Measurements from ENCODE around the gene PRKG1.
"Not testable (repeated sequence)": the region's sequence is repeated elsewhere in the genome, so short reads cannot be mapped to it uniquely, and the experiment has no call there.

The PRKG1 gene

GRCh38 chr10:51397695-51398094 lies 323.4 kb downstream of the PRKG1 start:
- DNase-seq = no peak

DNA sequence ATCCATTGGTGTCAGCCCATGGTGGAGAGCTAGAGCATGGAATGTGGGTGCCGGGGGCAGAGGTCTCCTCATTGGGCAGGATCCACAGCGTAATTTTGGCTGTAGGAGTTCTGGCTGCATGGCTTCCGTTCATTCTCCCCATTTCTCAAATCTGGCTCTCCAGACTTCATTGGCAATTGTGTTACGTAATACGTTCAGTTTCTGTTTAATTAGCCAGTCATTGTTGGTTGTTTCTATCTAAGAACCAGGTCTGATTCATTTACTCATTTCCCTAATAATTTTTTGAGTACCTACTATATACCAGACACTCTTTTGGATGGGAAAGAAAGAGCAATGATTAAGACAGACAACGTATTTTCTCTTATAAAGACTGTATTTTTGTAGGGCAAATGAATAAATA lies 325.6 kb downstream of the PRKG1 start:
- DNase-seq = no peak

- no peak for DNase-seq
Observed at GRCh38 chr10:51400392-51401096, 326.3 kb downstream of the PRKG1 start.

GRCh38 chr10:51403521-51403920 lies 329.2 kb downstream of the PRKG1 start:
- DNase-seq = no peak

DNA sequence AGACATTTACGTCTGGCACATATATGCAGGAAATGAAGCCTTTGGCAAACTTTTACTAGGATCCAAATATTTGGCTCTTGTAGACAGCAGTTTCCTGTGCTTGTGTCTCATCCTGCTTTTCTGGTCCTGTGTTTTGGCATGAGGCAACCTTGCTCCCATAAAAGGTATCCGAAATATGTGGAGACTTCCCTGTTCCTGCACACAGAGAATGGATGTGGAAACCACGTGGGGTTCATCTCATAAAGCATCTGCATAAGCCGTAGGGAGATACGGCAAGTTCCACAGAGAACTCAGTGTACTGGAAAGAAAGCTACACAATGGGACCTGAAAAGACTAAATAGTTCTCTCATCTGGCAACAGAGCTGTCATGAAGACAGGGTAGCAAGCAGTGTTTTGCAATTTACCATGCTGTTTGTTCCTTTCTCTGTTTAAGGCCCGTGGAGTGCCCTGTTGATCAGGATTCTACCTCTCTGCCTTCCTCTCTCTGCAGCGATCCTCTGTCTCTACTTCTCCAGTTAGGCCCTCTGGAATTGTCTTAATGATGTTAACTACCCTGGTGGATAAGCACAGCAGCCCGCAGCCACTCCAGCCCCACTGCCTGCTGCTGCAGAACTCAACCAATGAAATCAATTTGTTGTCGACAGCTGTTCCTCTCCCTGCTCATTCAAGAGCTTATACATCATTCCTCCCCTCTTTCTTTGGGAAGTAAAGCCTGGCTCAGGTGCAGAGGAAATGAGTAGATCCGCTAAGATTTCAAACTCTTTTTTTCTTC lies 331.5 kb downstream of the PRKG1 start:
- no peak for DNase-seq

DNA sequence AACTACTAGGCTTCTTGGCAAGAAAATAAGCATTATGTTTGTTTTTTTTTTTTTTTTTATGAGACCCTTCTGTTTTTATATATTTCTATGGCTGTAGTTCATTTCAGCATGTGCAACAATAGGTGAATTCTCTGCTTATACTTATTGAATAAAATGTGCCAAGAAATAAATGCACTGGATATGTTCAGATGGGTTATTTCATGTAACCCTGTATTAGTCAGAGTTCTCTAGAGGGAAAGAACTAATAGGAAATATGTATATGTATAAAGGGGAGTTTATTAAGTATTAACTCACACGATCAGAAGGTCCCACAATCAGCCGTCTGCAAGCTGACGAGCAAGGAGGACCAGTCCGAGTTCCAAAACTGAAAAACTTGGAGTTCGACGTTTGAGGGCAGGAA lies 332.3 kb downstream of the PRKG1 start:
- DNase-seq = no peak

DNA sequence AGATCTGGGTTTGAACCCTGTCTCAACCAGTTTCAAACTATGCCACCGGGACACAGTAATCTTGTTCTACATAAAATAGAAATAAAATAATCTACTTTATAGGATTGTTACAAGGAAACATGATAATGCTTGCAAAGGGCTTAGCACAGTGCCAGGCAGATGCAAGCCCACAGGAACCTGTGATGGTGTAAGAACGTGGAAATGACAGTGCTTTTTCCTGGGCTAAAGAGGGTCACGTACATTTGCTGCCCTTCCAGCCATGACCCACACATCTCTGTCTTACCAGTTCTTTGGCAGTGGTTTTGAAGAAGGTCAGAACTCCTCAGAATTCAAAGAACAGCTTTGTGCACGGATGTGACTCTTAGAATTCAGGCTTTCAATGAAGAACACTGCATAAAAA lies 342.2 kb downstream of the PRKG1 start:
- DNase-seq = no peak

DNA sequence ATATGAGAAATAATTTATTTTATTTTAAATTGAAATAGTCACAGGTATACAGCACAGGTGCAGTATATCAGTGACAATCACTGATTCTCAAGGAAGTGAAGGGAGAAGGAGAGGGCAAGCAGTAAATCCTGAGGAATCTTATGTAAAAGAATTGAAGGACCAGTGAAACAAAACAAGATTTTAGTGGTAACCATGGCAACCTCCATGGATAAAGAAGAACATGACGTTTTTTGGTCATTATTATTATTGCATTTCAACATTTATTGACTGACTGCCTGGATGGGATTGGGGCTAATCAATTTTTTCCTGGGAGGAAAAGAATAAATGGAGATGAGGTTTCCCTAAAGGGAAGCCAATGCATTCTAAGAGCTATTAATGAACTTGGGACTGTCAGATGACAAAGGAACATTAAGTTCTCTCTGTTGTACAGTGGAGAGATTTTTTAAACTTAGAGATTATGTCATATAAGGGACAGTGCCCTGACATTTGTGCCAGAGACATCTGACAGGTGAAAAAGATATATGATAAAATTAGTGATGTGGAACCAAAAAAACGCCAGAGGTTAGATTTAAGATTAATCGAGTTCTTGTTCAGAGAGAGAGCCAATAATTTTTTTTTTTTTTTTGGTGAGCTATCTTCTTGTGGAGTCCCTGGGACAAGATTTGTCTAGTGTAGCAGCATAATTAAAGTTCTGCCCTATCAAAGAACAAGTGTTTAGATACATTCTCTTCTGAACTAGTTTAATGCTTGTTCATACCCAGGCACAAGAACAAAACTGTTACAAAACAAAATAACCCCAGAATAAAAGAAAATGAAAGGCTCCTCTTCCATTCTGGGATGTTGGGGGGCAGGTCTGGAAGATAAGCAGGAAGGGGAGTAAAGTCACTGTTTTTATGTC lies 345.2 kb downstream of the PRKG1 start:
- DNase-seq = no peak

DNA sequence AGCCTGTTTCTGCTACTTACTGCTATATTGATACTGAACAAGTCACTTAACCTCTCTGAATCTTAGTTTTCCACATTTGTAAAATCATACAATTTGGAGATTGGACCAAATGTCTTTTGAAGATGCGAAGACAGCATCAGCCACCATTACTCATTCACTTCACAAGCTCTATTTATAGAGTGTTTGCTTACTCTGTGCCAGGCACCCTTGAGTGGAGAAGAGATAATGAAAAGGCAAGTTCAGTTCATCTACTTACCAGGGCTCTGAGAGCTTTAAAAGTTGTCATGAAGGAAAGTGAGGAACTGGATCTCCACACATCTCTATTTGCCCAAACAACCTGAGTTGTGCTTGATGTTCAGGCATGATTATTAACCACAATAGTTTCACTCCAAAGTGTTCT lies 347.6 kb downstream of the PRKG1 start:
- DNase-seq = no peak

DNA sequence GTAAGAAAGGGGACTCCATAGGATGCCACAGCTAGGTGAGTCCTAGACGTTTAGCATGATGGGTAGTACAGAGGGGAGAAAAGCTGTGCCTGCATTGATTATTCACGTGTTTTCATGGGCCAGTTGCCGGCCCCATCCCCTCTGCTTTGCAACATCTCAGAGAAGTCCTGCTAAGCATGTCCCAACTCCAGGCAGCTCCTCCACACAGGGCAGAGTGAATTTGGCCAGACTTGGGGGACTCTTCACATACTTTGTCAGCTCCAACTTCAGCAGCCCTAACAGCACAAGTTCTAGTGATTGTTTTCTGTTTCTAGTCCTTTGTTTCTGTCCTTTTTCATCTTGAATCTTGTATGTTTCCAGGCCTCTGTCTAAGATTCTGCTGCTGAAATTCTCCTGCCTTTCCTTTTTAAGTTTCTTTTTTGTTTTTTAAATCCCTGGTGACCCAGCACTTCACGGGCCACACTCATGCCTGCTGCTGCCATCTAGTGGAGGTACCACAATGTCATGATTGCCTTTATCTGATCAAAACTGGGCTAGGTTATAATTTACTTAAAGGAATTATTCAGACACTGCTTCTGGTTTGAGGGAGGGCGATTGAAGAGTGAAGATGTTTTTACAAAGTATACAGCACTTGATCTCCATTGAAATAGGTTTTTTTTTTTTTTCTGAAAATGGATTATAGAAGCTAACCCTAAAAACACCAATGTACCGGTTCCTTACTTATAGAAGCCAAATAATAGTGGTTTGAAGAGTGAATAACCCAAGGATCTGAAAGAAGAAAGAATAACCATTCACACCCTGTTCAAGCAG lies 348.2 kb downstream of the PRKG1 start:
- no peak for DNase-seq

DNA sequence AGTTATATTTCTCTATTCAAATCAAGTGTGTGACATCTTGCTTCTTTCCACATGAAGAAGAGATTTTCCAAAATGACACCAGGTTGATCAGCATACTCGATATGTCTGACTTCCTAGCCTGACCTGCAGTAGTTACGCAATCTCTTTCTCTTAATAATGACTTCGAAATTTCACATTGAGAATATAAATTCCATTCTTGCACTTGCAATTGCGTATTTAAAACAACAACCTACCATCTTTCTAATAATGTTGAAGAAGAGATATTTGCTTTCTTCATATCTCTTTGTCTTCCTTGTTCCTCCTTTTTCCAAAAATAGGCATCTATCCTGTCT lies 348.8 kb downstream of the PRKG1 start:
- no peak for DNase-seq

DNA sequence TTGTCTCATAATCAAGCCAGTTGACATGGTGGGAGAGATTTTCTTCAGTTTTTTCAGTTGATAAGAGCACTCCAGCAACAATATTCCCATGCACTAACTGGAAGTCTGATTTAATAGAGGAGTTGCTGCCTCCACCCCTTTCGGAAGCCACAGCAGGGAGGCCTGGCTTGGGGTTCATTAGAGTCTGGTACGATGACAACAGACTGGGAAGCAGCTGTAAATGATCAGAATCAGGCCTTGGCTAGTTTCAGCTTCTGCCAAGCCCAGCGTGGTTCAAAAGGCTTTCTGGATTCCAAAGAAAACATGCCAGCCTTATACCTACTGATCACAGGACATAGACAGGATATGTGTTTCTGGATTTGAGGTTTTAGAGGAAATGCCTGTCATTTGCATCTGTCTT lies 351.1 kb downstream of the PRKG1 start:
- no peak for DNase-seq

GRCh38 chr10:51427758-51428157 lies 353.5 kb downstream of the PRKG1 start:
- no peak for DNase-seq

DNA sequence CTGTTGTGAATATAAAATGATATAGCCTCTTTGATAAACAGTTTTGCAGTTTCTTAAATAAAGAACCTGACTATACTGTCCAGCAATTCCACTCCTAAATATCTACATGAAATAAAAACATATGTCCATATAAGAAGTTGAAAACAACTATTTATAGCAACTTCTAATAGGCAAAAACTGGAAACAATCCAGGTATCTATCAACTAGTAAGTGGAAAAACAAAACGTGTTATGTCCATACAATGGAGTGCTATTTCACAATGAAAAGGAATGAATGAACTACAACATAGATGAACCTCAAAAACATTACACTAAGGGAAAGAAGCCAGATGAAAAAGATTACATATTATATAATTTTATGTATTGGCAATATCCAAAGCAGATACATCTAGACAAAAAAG lies 356.2 kb downstream of the PRKG1 start:
- DNase-seq = no peak

DNA sequence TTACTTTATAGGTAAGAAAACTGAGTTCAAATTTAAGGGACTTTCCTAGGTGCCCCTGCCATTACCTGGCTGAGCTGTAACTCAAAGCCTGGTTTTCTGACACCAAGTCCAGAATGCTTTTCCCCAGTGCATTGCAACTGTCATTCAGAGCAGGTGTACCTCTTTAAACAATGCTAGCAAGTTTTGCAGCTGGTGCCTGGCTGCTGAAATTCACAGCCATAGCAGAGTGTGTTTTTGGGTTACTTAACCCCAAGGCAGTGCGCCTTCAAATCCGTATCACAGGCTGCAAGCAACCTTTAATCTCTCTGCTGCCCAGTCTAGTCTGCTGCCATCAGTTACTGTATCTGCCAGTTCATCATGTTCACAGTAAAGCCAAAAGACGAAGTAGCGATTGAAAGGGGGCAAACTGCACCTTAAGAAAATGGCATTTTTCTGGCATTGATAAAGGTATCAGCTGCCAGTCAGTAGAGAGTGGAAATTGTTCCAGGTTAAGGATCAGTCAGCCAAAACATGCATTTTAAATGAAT lies 359.7 kb downstream of the PRKG1 start:
- no peak for DNase-seq

GRCh38 chr10:51436805-51437204 lies 362.5 kb downstream of the PRKG1 start:
- no peak for DNase-seq

GRCh38 chr10:51439645-51440044 lies 365.4 kb downstream of the PRKG1 start:
- no peak for DNase-seq

DNA sequence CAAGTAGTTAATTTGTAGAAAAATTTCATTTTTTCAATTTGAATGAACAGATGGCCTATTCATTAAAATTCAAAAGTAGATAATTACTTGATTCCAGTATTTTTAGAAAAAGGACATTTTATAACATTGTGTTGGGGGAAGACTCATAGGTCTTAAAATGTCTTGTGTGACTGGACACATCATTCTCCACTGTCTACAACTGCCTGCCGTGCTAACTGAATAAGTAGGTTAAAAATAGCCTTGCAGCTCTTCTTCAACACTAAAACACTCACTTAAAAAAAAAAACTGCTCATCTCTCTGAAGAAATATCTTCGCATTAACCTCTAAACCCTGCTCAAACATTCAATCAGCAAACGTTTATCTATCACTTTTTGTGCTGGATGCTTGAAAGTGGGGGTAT lies 371.3 kb downstream of the PRKG1 start:
- DNase-seq = no peak

DNA sequence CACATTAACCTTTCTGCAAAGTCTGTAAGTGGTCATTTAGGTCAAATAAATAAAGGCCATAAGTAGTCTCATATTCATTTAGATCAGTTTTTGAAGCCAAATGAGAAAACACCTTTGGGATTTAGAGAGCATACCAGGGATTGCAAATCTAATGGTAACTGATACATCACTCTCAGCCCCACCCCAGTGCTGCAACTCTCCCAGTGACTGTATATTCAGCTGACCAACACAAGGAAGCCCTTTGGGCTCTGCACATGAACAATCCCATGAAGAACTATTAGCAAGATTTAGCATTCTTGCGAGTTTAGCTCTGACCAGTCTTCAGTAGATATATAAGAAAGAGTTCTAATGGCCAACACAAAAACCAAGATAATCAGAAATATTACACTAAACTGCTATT lies 372.8 kb downstream of the PRKG1 start:
- DNase-seq = no peak

- not testable (repeated sequence) for DNase-seq
Observed at GRCh38 chr10:51455762-51456161, 381.5 kb downstream of the PRKG1 start.

DNA sequence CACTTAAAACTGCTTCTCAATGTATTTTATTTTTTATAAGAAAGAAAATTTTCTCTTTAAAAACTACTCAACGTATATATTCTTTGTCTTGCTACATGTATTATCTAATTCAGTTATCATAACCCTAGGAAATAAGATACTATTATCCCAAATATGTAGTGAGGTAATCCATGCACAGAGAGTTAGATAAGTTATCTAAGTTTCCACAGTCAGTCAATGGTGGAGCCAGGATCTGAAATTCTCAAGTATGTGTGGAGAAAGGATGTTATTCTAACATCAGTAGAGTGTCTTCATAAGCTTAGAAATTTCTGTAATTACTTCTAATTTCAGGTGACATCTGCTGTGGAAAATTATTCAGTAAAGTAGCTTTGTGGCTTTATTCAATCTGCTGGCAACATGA lies 385.2 kb downstream of the PRKG1 start:
- no peak for DNase-seq

GRCh38 chr10:51462076-51462779 lies 387.9 kb downstream of the PRKG1 start:
- DNase-seq = no peak
